Subcutaneous adipose tissue (tissue), 4 donors: ENCODE results near the gene RAB29. TPM values are rescaled to one million over a fixed set of nuclear protein-coding genes. Genes with fewer than 3 reads are reported as not detected.

Experiments used
- CTCF ChIP-seq: fragments of 450-650 bp; IDR thresholded peaks from one replicate; pipeline ENCODE4 v1.5.1; 2016; ENCODE audit warnings: low read depth, mild to moderate bottlenecking, control low read depth, antibody characterized with exemption, moderate library complexity
- total RNA-seq, 4 donors: library from RNA; depleted of rRNA; stranded (reverse); fragments of >200 nt; gene quantifications; one replicate each; pipeline ENCODE4 v1.1.0, GENCODE V29; 2016

The RAB29 gene
- total RNA-seq, 4 donors from 2014 or later = 22.8 to 30.6 (median 24.9) TPM

DNA sequence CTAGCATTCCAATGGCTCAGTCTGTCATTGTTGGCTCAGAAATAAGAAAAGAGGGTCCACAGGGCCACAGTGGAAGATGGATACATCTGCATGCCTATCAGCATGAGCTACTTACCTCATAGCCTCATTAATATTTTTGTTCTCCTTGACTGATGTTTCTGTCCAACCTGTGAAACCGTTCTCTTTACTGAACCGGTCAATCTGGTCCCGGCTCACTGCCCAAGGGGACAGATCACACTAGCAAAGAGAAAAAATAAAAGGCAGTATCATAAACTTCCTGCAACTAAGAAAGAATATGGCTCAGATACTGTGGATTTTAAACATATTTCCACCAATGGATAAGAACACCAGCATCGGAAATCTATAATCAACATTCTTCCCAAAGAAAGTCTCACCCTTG, 4.7 kb downstream of the RAB29 start:
- TF ChIP-seq CTCF = no peak

DNA sequence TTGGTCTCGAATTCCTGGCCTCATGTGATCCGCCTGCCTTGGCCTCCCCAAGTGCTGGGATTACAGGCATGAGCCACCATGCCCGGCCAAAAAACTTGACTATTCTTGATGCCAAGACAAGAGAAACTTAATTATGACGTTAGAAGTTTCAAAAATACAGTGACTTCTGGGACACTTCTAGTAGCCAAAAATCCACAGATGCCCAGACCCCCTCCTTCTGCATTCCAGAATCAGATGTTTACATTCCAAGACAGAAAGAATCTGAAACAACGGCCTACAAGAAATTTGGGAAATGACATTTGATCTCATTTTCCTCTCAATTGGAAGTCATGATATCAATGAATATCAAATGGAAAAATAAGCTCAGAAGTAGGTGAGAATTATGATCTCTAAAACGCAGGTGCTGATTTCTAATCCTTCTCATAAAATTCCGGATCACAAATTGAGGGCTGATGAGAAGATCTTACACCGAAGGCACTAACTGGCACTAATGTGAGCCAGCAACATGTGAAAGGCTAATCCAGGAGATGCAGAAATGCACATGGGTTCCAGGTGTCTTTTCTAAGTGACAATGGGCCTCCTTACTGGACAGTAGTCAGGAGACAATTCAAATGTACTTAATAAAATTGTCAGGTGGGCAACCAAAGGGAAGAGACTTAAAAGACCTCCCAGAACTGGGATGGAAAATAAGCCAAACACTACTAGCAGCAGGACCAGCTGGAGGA, 5.5 kb downstream of the RAB29 start:
- TF ChIP-seq CTCF = no peak

DNA sequence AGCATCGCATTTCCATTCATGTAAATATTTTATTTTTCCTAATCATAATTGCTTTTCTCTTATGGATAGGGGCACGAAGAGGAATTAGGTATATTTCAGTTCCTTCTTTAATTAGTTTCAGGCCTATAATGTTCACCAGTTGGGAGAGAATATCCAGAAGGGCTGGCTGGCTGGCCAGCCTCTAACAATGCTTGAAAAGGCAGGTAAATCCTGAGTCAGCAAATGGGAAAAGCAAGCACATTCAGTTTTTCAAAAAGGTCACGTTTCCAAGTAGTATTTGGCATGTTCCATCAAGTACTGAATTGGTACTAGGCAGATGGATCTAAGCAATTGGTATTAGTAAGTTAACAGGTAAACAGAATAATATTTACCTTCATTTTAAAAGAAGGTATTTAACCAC, 8.0 kb downstream of the RAB29 start:
- no peak for TF ChIP-seq CTCF

DNA sequence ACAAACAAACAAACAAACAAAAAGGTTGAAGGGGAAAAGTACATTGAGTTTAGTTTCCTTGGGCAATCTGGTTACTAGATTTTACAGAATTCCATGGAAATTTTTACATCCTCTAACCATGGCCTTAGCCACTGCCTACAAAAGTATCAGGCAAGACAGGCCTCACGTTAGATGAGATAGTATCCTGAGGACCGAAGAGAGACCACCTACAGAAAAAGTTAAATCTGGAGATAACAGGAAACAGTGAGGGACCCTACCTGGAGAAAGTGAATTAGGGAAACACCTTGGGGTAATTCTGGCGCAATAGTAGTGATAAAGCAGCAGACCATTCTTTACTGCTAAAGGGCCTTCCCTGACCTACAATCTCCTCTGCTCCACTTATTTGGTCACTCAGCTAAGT, 8.7 kb downstream of the RAB29 start:
- no peak for TF ChIP-seq CTCF

GRCh38 chr1:205766038-205766437, 9.2 kb downstream of the RAB29 start:
- no peak for TF ChIP-seq CTCF

- TF ChIP-seq CTCF = no peak
Observed at GRCh38 chr1:205764578-205764977, 10.7 kb downstream of the RAB29 start.

DNA sequence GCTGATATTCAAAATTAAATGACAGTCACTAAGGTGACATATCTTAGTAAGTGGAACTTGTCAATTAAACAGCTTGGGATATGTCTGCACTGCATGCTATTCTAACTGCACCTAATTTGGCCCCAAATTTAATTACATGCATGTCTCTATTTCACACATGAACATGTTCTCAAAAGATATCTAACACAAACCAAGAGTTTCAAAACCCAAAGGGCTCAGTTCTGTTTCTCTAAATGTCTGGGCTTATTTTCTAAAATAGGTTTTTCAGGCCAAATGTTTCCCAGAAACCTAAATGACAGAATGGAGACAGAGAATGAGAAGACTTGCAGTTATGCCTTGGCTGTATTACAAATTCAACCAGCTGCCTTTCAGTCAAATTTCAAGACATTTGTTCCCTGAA, 11.3 kb downstream of the RAB29 start:
- TF ChIP-seq CTCF = no peak
